HepG2 (cell line): ENCODE data around the gene XXYLT1. TPM values are rescaled to one million over a fixed set of nuclear protein-coding genes. Genes with fewer than 3 reads are reported as not detected.

ENCODE experiments used
- ATAC-seq: fragments of 200-7000 bp; cut with Tn5 transposase; 3 replicates; pipeline ENCODE4 v1.9.1; 2020; ENCODE audit warnings: mild to moderate bottlenecking, moderate library complexity
- BruUV-seq: library from RNA; stranded (reverse); fragments of 400-500 nt; replicated peaks from 2 replicates; lab custom pipeline; 2021; lab: Mats Ljungman, UMichigan
- CTCF ChIA-PET: fragments of 300-600 bp; formaldehyde crosslinking; extraction: SDS; loops from one replicate; lab custom pipeline; 2021; ENCODE audit warnings: low total read pairs, inconsistent platforms, low intra/inter-chr PET ratio; lab: Yijun Ruan, JAX
- POLR2A ChIA-PET: fragments of 350-600 bp; sonication (Branson Sonifier 250); formaldehyde crosslinking; loops from one replicate; lab custom pipeline; 2020; ENCODE audit warnings: antibody characterized with exemption, inconsistent platforms; lab: Yijun Ruan, JAX
- DNase-seq: peaks from one replicate; pipeline ENCODE4 v3.0.0-alpha.2; 2015; ENCODE audit warnings: low spot score
- FAIRE-seq: peaks from 3 replicates; lab custom pipeline; 2011; peaks lifted over from hg19 to GRCh38; lab: Jason Lieb, UNC
- H2AFZ ChIP-seq: one replicate; pipeline ENCODE4 v1.6.1; 2011; ENCODE audit warnings: low read length, inconsistent platforms
- H3K27ac ChIP-seq: fragments of 300-600 bp; 3 replicates; pipeline ENCODE4 v1.8.0; 2011; ENCODE audit warnings: mixed run types, mild to moderate bottlenecking, mixed read lengths, low read length, inconsistent platforms; ENCODE audit not compliant: insufficient read depth; ENCODE audit errors: extremely low read length
- H3K27me3 ChIP-seq, 2 experiments: fragments of 200-600 bp in 1 of 2; 2 replicates in 1 of 2; 3 replicates in 1 of 2; pipeline versions ENCODE4 v1.6.0 to v1.8.0; 2011; ENCODE audit warnings: low read length in 2 of 2, mild to moderate bottlenecking in 2 of 2, moderate library complexity in 2 of 2, inconsistent platforms in 1 of 2; ENCODE audit not compliant: insufficient read depth in 2 of 2, control insufficient read depth in 1 of 2
- H3K36me3 ChIP-seq, 2 experiments: fragments of 200-600 bp in 1 of 2; replicated peaks in 1 of 2; 2 replicates in 1 of 2; 3 replicates in 1 of 2; pipeline versions ENCODE4 v1.5.1 to v1.8.0; 2011; ENCODE audit warnings: low read length in 2 of 2, inconsistent platforms in 1 of 2; ENCODE audit not compliant: insufficient read depth in 2 of 2, control insufficient read depth in 1 of 2
- H3K4me1 ChIP-seq: 2 replicates; pipeline ENCODE4 v1.5.1; 2012; ENCODE audit warnings: low read length, inconsistent platforms; ENCODE audit not compliant: insufficient read depth
- H3K4me2 ChIP-seq: 2 replicates; pipeline ENCODE4 v1.6.0; 2011; ENCODE audit warnings: low read depth, low read length, inconsistent platforms
- H3K4me3 ChIP-seq, 3 experiments: fragments of 200-600 bp in 1 of 3; sonication (generic), shearing (Covaris generic) in 1 of 3; replicated peaks in 1 of 3; 2 replicates each; pipeline ENCODE4 v1.5.1; 2011 to 2016; ENCODE audit warnings: low read length in 3 of 3, inconsistent platforms in 2 of 3, low read depth in 2 of 3, mild to moderate bottlenecking in 2 of 3, control low read depth in 1 of 3, mixed read lengths in 1 of 3; ENCODE audit not compliant: insufficient read depth in 1 of 3
- H3K79me2 ChIP-seq: one replicate; pipeline ENCODE4 v1.6.1; 2011; ENCODE audit warnings: low read length, inconsistent platforms; ENCODE audit not compliant: insufficient read depth
- H3K9ac ChIP-seq: 2 replicates; pipeline ENCODE4 v1.6.0; 2011; ENCODE audit warnings: mild to moderate bottlenecking, low read depth, low read length, inconsistent platforms; ENCODE audit not compliant: insufficient read depth
- H3K9me3 ChIP-seq: 2 replicates; pipeline ENCODE4 v1.5.1; 2012; ENCODE audit warnings: mild to moderate bottlenecking, low read length
- H4K20me1 ChIP-seq: 2 replicates; pipeline ENCODE4 v1.6.0; 2011; ENCODE audit warnings: inconsistent platforms, mild to moderate bottlenecking, low read length, moderate library complexity; ENCODE audit not compliant: insufficient read depth
- CTCF ChIP-seq: sonication (generic); formaldehyde crosslinking; IDR thresholded peaks from 2 replicates; pipeline ENCODE4 v1.5.0; 2020; ENCODE audit warnings: mild to moderate bottlenecking, missing genetic modification reagents, moderate library complexity
- ETV5 ChIP-seq: IDR thresholded peaks from 2 replicates; pipeline ENCODE4 v1.6.1; 2018; ENCODE audit warnings: missing biosample characterization, missing genetic modification reagents, inconsistent platforms, borderline replicate concordance
- GFI1 ChIP-seq: sonication (generic); formaldehyde crosslinking; IDR thresholded peaks from 2 replicates; pipeline ENCODE4 v1.5.0; 2020; ENCODE audit warnings: missing genetic modification reagents, mild to moderate bottlenecking, borderline replicate concordance
- MLX ChIP-seq: IDR thresholded peaks from 2 replicates; pipeline ENCODE4 v1.6.1; 2016
- SMC3 ChIP-seq: IDR thresholded peaks from 2 replicates; pipeline ENCODE4 v1.6.1; 2011; ENCODE audit warnings: low read length, improper control_type of control experiment
- TRIM24 ChIP-seq: sonication (generic); formaldehyde crosslinking; IDR thresholded peaks from 2 replicates; pipeline ENCODE4 v1.8.0; 2022; ENCODE audit warnings: mild to moderate bottlenecking, missing genetic modification reagents
- ZBTB25 ChIP-seq: IDR thresholded peaks from 2 replicates; pipeline ENCODE4 v1.6.1; 2018; ENCODE audit warnings: missing genetic modification reagents
- ZNF484 ChIP-seq: sonication (generic); formaldehyde crosslinking; IDR thresholded peaks from 2 replicates; pipeline ENCODE4 v1.5.1; 2020; ENCODE audit warnings: mild to moderate bottlenecking, low read depth, missing genetic modification reagents, borderline replicate concordance
- ZNF614 ChIP-seq: IDR thresholded peaks from 2 replicates; pipeline ENCODE4 v1.6.1; 2018; ENCODE audit warnings: missing biosample characterization, missing genetic modification reagents, inconsistent platforms, borderline replicate concordance
- ZSCAN9 ChIP-seq: IDR thresholded peaks from 2 replicates; pipeline ENCODE4 v1.6.1; 2016; ENCODE audit warnings: borderline replicate concordance
- WGBS: methylation state at CpG from one replicate; pipeline ENCODE4 v1.1.6; 2017; ENCODE audit warnings: low lambda C conversion rate; 5-methylcytosine and 5-hydroxymethylcytosine counted together
- in situ Hi-C: cut with HindIII; loops from 2 replicates; pipeline ENCODE4 v1.10.0; 2017; ENCODE audit warnings: low pct_unique_long_range_greater_than_20kb; ENCODE audit not compliant: extremely low pct_ligation_motif_present
- intact Hi-C: fragments of 100-400 bp; cut with micrococcal nuclease; formaldehyde crosslinking; loops from one replicate; pipeline ENCODE4 v1.10.0; 2022; ENCODE audit not compliant: unreplicated experiment
- polyA plus RNA-seq, 8 experiments: library from polyadenylated mRNA; depleted of rRNA in 3 of 8; stranded (reverse) in 7 of 8; unstranded in 1 of 8; fragments of >200 nt; fragmentation: Illumina TruSeq in 4 of 8; extraction: Trizol in 4 of 8; gene quantifications; 2 replicates each; pipeline versions ENCODE4 v1.2.1 to v1.2.3, GENCODE V29; 2011 to 2016; ENCODE audit warnings: low read depth in 4 of 8, missing spikeins in 1 of 8, mixed read lengths in 1 of 8; ENCODE audit not compliant: insufficient read depth in 1 of 8
- total RNA-seq, 5 experiments: library from RNA; depleted of rRNA; stranded (reverse); fragments of >200 nt; fragmentation: Illumina TruSeq; extraction: Trizol; gene quantifications; 2 replicates each; pipeline ENCODE4 v1.2.3, GENCODE V29; 2016; ENCODE audit warnings: low read depth in 1 of 5
- TF ChIP-seq, protein P1 (sequence below): sonication (generic); formaldehyde crosslinking; IDR thresholded peaks from 2 replicates; pipeline ENCODE4 v1.4.0; 2020; ENCODE audit warnings: missing genetic modification reagents, borderline replicate concordance
- TF ChIP-seq, protein P2 (sequence below): sonication (generic); formaldehyde crosslinking; IDR thresholded peaks from 2 replicates; pipeline ENCODE4 v1.8.1; 2023; ENCODE audit warnings: mild to moderate bottlenecking, missing genetic modification reagents
- TF ChIP-seq, protein P3 (sequence below), 2 experiments: fragments of 450-650 bp in 1 of 2; sonication (generic) in 1 of 2; formaldehyde crosslinking; IDR thresholded peaks; 2 replicates each; pipeline versions ENCODE4 v1.5.0 to v1.8.0; 2020 to 2022; ENCODE audit warnings: mild to moderate bottlenecking in 1 of 2, missing genetic modification reagents in 1 of 2
- TF ChIP-seq, protein P4 (sequence below): sonication (generic); formaldehyde crosslinking; IDR thresholded peaks from 2 replicates; pipeline ENCODE4 v1.4.0; 2020; ENCODE audit warnings: missing genetic modification reagents

XXYLT1 gene
- total and polyA plus RNA-seq, 2 of the 13 experiments (the other 11 are each of a cell fraction or from before 2014, with no cell fraction given), result 17.7 to 19.0 TPM

GRCh38 chr3:195028877-195029606 is 241.9 kb downstream of the XXYLT1 start (continued):
- TF ChIP-seq GFI1 (CRISPR knock-in tag) (peak; percentile 45; the same call in 1 of the 2 replicates), MLX (CRISPR knock-in tag) (no peak), ZSCAN9 (CRISPR knock-in tag) (no peak), ETV5 (CRISPR knock-in tag) (peak; percentile 36; the same call in 1 of the 2 replicates), ZNF614 (CRISPR knock-in tag) (no peak)
- TF ChIP-seq, protein P1, sequence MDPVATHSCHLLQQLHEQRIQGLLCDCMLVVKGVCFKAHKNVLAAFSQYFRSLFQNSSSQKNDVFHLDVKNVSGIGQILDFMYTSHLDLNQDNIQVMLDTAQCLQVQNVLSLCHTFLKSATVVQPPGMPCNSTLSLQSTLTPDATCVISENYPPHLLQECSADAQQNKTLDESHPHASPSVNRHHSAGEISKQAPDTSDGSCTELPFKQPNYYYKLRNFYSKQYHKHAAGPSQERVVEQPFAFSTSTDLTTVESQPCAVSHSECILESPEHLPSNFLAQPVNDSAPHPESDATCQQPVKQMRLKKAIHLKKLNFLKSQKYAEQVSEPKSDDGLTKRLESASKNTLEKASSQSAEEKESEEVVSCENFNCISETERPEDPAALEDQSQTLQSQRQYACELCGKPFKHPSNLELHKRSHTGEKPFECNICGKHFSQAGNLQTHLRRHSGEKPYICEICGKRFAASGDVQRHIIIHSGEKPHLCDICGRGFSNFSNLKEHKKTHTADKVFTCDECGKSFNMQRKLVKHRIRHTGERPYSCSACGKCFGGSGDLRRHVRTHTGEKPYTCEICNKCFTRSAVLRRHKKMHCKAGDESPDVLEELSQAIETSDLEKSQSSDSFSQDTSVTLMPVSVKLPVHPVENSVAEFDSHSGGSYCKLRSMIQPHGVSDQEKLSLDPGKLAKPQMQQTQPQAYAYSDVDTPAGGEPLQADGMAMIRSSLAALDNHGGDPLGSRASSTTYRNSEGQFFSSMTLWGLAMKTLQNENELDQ, result no peak
- TF ChIP-seq, protein P2, sequence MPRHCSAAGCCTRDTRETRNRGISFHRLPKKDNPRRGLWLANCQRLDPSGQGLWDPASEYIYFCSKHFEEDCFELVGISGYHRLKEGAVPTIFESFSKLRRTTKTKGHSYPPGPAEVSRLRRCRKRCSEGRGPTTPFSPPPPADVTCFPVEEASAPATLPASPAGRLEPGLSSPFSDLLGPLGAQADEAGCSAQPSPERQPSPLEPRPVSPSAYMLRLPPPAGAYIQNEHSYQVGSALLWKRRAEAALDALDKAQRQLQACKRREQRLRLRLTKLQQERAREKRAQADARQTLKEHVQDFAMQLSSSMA (CRISPR knock-in tag), result no peak

- H3K4me1 ChIP-seq, result peaks cover 29% of the 10 kb centered on the region
- DNase-seq (no peak), FAIRE-seq (no peak), ATAC-seq (no peak)
- no TSS peak for BruUV-seq
- no peaks in the 10 kb centered on the region for H3K79me2 ChIP-seq
- intact Hi-C loops (no loop called here), in situ Hi-C loops (no loop called here)
- no peak overlapping the region for H3K9ac ChIP-seq
- H2AFZ ChIP-seq, result no peak overlapping the region
- H3K27me3 ChIP-seq, result peaks cover 2 to 28% of the 10 kb centered on the region in 2 experiments; a peak in 4 of 5 replicates
- no peaks in the 10 kb centered on the region for H3K36me3 ChIP-seq
- H4K20me1 ChIP-seq, result no peaks in the 10 kb centered on the region
- WGBS, result 50% methylated on average over 2 of the region's 4 CpGs
- no peak overlapping the region for H3K27ac ChIP-seq
- no peaks in the 10 kb centered on the region for H3K9me3 ChIP-seq
- no peak overlapping the region for H3K4me2 ChIP-seq
- CTCF ChIA-PET, result no interaction called here
- no peak overlapping the region for H3K4me3 ChIP-seq
- POLR2A ChIA-PET, result no interaction called here
- TF ChIP-seq SMC3 (no peak), TRIM24 (CRISPR knock-in tag) (no peak), CTCF (CRISPR knock-in tag) (no peak), ZBTB25 (no peak), ZNF484 (no peak)
- TF ChIP-seq, protein P3, sequence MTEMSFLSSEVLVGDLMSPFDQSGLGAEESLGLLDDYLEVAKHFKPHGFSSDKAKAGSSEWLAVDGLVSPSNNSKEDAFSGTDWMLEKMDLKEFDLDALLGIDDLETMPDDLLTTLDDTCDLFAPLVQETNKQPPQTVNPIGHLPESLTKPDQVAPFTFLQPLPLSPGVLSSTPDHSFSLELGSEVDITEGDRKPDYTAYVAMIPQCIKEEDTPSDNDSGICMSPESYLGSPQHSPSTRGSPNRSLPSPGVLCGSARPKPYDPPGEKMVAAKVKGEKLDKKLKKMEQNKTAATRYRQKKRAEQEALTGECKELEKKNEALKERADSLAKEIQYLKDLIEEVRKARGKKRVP (CRISPR knock-in tag; IDR thresholded peaks at IDR 0.05), result no peak
- TF ChIP-seq, protein P4, sequence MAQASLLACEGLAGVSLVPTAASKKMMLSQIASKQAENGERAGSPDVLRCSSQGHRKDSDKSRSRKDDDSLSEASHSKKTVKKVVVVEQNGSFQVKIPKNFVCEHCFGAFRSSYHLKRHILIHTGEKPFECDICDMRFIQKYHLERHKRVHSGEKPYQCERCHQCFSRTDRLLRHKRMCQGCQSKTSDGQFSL (CRISPR knock-in tag), result no peak
Measured at GRCh38 chr3:195025884-195026200, 245.1 kb downstream of the XXYLT1 start.
